ENCODE data around the gene RHBDD1. TPM values are rescaled to one million over a fixed set of nuclear protein-coding genes. Genes with fewer than 3 reads are reported as not detected.

The RHBDD1 gene
- total and polyA plus RNA-seq, 2 donors (not counting 1 experiment from before 2014, with no cell fraction given): 21.2 to 128 TPM

- H3K9me3 ChIP-seq (ENCODE audit: control extremely low read depth in 1 of 3, control insufficient read depth in 2 of 3, insufficient read depth in 1 of 3, low read length in 2 of 3): no peaks in the 10 kb centered on the region
- DNase-seq (no peak), ATAC-seq (ENCODE audit: low read depth) (no peak)
- CTCF ChIA-PET: no interaction called here
- 78% methylated on average over 9 of the region's 9 CpGs for WGBS (ENCODE audit: insufficient coverage)
- H4K20me1 ChIP-seq (ENCODE audit: control insufficient read depth, insufficient read depth, low read length, poor library complexity, severe bottlenecking): no peaks in the 10 kb centered on the region
- H3K79me2 ChIP-seq (ENCODE audit: control insufficient read depth, insufficient read depth, low read length): no peaks in the 10 kb centered on the region
- no peak overlapping the region for H3K4me3 Mint-ChIP-seq
- no peaks in the 10 kb centered on the region for H3K4me1 ChIP-seq (ENCODE audit: control insufficient read depth in 2 of 2, insufficient read depth in 2 of 2, low read length in 2 of 2)
- H3K27me3 ChIP-seq (replicated peaks in 1 of 4; ENCODE audit: control extremely low read depth in 1 of 4, control insufficient read depth in 3 of 4, insufficient read depth in 4 of 4, low read length in 3 of 4): no peaks in the 10 kb centered on the region
- POLR2A ChIA-PET: no interaction called here
- no peaks in the 10 kb centered on the region for H3K4me1 Mint-ChIP-seq
- H3K9ac ChIP-seq (ENCODE audit: low read length): no peak overlapping the region
- intact Hi-C loops (cut with micrococcal nuclease): no loop called here
- H3K4me3 ChIP-seq (ENCODE audit: control extremely low read depth in 1 of 5, extremely low read depth in 1 of 5, insufficient read depth in 1 of 5, low read depth in 2 of 5, low read length in 4 of 5): no peak overlapping the region
- H3K27ac ChIP-seq (ENCODE audit: low read length in 2 of 2): no peak overlapping the region
- TF ChIP-seq EZH2 (IDR thresholded peaks at IDR 0.05; ENCODE audit: borderline replicate concordance, insufficient read depth, low read depth, low read length, poor library complexity, severe bottlenecking): no peak
- TF ChIP-seq CTCF (IDR thresholded peaks at IDR 0.05): no peak
- no peak overlapping the region for H2AFZ ChIP-seq (ENCODE audit: insufficient read depth, low read depth, low read length, poor library complexity, severe bottlenecking)
- H3K4me2 ChIP-seq (replicated peaks; ENCODE audit: low read depth, low read length, poor library complexity, severe bottlenecking): no peak overlapping the region
- no peaks in the 10 kb centered on the region for H3K36me3 ChIP-seq (replicated peaks in 1 of 2; ENCODE audit: control extremely low read depth in 1 of 2, control insufficient read depth in 1 of 2, extremely low read depth in 1 of 2, insufficient read depth in 2 of 2, low read length in 1 of 2)
- no peak overlapping the region for H3K27ac Mint-ChIP-seq
- H3K27me3 Mint-ChIP-seq: no peaks in the 10 kb centered on the region
- H3K9me3 Mint-ChIP-seq (ENCODE audit: insufficient read depth): no peaks in the 10 kb centered on the region
These were observed 171.3 kb downstream of the RHBDD1 start for GRCh38 chr2:227007148-227007547.

GRCh38 chr2:227007940-227008339, 172.1 kb downstream of the RHBDD1 start:
- Mint-ChIP-seq H3K4me3 (no peak overlapping the region), H3K4me1 (no peaks in the 10 kb centered on the region), H3K27ac (no peak overlapping the region), H3K9me3 (ENCODE audit: insufficient read depth) (no peaks in the 10 kb centered on the region), H3K27me3 (no peaks in the 10 kb centered on the region)
- no peaks in the 10 kb centered on the region for H3K79me2 ChIP-seq (ENCODE audit: control insufficient read depth, insufficient read depth, low read length)
- no peaks in the 10 kb centered on the region for H3K36me3 ChIP-seq (replicated peaks in 1 of 2; ENCODE audit: control extremely low read depth in 1 of 2, control insufficient read depth in 1 of 2, extremely low read depth in 1 of 2, insufficient read depth in 2 of 2, low read length in 1 of 2)
- ChIA-PET CTCF (no interaction called here), POLR2A (no interaction called here)
- ATAC-seq (ENCODE audit: low read depth): no peak
- no peaks in the 10 kb centered on the region for H3K4me1 ChIP-seq (ENCODE audit: control insufficient read depth in 2 of 2, insufficient read depth in 2 of 2, low read length in 2 of 2)
- intact Hi-C loops (cut with micrococcal nuclease): no loop called here
- H3K27ac ChIP-seq (ENCODE audit: low read length in 2 of 2): no peak overlapping the region
- no peak for TF ChIP-seq CTCF (IDR thresholded peaks at IDR 0.05)
- no peak for TF ChIP-seq EZH2 (IDR thresholded peaks at IDR 0.05; ENCODE audit: borderline replicate concordance, insufficient read depth, low read depth, low read length, poor library complexity, severe bottlenecking)
- H3K4me2 ChIP-seq (replicated peaks; ENCODE audit: low read depth, low read length, poor library complexity, severe bottlenecking): no peak overlapping the region
- no peak overlapping the region for H3K9ac ChIP-seq (ENCODE audit: low read length)
- no peak for DNase-seq
- H4K20me1 ChIP-seq (ENCODE audit: control insufficient read depth, insufficient read depth, low read length, poor library complexity, severe bottlenecking): no peaks in the 10 kb centered on the region
- H3K9me3 ChIP-seq (ENCODE audit: control extremely low read depth in 1 of 3, control insufficient read depth in 2 of 3, insufficient read depth in 1 of 3, low read length in 2 of 3): no peaks in the 10 kb centered on the region
- no peak overlapping the region for H3K4me3 ChIP-seq (ENCODE audit: control extremely low read depth in 1 of 5, extremely low read depth in 1 of 5, insufficient read depth in 1 of 5, low read depth in 2 of 5, low read length in 4 of 5)
- no peaks in the 10 kb centered on the region for H3K27me3 ChIP-seq (replicated peaks in 1 of 4; ENCODE audit: control extremely low read depth in 1 of 4, control insufficient read depth in 3 of 4, insufficient read depth in 4 of 4, low read length in 3 of 4)
- H2AFZ ChIP-seq (ENCODE audit: insufficient read depth, low read depth, low read length, poor library complexity, severe bottlenecking): no peak overlapping the region
- 98% methylated on average over 16 of the region's 17 CpGs for WGBS (ENCODE audit: insufficient coverage)
